Measurements from ENCODE around the gene LPCAT2.

The LPCAT2 gene, protein sequence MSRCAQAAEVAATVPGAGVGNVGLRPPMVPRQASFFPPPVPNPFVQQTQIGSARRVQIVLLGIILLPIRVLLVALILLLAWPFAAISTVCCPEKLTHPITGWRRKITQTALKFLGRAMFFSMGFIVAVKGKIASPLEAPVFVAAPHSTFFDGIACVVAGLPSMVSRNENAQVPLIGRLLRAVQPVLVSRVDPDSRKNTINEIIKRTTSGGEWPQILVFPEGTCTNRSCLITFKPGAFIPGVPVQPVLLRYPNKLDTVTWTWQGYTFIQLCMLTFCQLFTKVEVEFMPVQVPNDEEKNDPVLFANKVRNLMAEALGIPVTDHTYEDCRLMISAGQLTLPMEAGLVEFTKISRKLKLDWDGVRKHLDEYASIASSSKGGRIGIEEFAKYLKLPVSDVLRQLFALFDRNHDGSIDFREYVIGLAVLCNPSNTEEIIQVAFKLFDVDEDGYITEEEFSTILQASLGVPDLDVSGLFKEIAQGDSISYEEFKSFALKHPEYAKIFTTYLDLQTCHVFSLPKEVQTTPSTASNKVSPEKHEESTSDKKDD

DNA sequence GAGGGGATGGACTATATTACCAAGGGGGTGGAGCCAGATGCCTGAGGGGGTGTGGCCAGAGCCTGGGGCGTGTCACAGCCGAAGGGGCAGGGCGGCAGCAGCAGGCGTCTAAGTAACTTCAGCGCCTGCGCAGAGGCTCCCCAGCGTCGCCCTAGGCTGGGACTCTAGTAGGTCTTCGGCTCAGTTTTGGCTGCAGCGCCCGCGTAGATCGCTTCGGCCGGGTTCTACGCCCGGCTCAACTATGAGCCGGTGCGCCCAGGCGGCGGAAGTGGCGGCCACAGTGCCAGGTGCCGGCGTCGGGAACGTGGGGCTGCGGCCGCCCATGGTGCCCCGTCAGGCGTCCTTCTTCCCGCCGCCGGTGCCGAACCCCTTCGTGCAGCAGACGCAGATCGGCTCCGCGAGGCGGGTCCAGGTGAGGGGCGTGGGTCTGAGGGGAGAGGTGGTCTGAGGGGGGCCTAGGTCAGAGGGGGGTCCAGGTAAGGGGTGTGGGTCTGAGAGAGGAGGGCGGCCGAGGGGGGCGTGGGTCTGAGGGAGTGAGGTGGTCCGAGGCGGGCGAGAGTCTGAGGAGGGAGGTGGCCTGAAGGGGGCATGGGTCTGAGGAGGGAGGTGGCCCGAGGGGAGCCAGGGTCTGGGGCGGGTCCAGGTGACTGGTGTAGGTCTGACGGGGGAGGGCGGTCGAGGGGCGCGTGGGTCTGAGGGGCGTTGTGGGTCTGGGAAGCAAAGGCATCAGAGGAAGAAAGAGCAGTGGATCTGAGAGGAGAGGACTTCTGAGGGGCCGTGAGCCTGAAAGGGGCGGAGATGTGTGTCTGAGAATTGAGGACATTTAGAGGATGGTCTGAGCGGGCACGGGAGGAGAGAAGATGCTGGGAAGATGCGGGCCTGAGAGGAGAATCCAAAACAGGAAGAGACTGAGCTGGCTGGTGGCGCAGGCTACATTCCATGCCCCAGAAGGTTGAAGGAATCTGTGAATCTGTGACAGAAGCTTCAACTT is at the start of gene LPCAT2:
Gene LPCAT2, plus strand, starts transcription at position 132 of the 991 bp plus-strand sequence. Its CDS starts 110 bp downstream, at position 242.
- peak in 1 of 3 experiments; percentile 9 for DNase-seq (ENCODE audit: low read depth in 2 of 3, low spot score in 2 of 3)

DNA sequence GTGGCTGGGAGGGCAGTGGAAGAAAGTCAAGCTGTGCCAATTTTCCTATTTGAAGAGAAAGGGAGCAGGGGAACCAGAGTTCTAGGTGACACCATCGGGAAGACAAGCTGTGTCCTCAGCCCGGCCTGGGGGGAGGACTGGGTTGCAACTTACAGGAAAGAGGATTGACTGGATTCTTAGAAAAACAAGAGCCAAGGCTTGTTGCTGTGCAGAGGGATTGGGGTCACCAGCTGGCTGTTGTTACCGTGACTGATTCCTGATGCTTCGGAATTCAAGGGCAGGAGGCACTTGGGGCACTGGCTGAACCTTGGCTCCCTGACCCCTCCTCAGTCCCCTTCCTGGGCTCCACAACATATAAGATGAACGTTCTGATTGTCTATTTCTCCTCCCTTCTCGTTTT is 46.6 kb upstream of the LPCAT2 start:
- DNase-seq (ENCODE audit: low read depth in 2 of 3, low spot score in 2 of 3): no peak

DNA sequence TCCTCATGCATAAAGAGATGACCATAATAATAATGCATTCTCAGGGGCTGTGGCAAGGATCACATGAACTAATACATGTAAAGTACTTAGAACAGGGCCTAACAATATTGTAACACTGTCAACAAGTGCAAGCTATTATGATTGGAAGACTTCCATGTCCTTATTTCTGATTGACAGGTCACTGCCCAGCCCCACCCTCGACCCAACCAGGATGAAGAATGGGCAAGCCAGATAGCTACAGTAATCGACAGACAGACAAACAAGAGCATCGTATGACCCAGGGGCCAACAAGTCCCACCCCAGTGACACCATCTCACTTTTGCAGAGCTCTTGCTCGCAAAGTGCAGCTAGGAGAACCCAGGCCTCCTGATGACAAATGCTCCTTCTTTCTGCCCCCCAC is 44.5 kb upstream of the LPCAT2 start:
- no peak for DNase-seq (ENCODE audit: low read depth in 2 of 3, low spot score in 2 of 3)

DNA sequence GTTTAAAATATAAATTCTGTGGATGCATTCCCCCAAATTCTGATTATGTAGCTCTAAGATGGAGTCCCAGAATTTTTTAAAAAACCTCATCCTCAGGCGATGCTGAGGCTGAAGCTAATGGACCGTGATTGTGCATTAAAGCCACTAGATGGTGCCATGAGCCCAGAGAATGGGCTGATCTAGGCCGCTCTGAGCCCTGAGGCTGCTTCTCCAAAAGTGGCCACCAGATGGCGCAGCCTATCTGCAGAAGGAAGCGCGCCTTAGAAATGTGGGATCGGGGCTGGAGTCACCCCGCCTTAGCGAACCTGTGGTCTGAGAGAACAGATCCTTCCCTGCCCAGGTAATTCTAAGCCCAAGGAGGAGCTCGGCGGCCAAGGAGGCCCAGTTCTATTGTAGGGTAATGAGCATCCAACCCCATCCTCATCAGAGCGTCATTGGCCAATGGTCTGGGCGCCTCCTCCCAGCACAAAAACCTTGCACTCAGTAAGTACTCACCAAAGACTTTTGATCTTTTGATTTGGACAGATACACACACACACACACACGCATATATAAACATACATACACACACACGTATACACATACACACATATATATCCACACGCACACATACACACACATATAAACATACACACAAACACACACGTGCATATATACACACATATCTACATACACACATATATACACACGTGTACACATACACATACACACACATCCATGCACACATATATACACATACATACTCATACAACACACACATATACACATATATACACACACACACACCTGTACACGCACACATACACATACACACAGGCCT is 43.6 kb upstream of the LPCAT2 start:
- DNase-seq (ENCODE audit: low read depth in 2 of 3, low spot score in 2 of 3): peak; percentile 44 to 84 (median 78)

DNA sequence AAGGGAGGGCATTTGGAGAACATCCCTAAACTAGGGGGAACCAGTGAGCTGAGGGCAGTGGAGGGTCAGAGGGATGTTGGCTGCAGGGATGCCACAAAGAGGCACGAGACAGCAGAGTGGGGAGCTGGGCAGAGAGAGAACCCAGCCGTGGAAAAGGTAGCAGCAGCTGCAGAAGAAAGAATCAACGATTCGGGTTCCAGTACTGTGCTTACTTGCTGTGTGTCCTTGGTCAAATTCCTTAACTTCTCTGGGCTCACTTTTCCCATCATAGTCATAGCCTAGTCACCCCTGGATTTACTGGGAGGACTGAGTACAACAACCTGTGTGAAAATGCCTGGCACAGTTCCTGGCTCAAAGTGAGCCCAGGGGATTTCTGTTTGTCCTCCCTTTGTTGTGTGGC is 42.7 kb upstream of the LPCAT2 start:
- DNase-seq (ENCODE audit: low read depth in 2 of 3, low spot score in 2 of 3): no peak

GRCh38 chr16:55467898-55468297 is 41.0 kb upstream of the LPCAT2 start:
- no peak for DNase-seq (ENCODE audit: low read depth in 2 of 3, low spot score in 2 of 3)

GRCh38 chr16:55468352-55468990 is 40.4 kb upstream of the LPCAT2 start:
- DNase-seq (ENCODE audit: low read depth in 2 of 3, low spot score in 2 of 3): no peak

GRCh38 chr16:55469821-55470532 is 38.9 kb upstream of the LPCAT2 start:
- no peak for DNase-seq (ENCODE audit: low read depth in 2 of 3, low spot score in 2 of 3)

DNA sequence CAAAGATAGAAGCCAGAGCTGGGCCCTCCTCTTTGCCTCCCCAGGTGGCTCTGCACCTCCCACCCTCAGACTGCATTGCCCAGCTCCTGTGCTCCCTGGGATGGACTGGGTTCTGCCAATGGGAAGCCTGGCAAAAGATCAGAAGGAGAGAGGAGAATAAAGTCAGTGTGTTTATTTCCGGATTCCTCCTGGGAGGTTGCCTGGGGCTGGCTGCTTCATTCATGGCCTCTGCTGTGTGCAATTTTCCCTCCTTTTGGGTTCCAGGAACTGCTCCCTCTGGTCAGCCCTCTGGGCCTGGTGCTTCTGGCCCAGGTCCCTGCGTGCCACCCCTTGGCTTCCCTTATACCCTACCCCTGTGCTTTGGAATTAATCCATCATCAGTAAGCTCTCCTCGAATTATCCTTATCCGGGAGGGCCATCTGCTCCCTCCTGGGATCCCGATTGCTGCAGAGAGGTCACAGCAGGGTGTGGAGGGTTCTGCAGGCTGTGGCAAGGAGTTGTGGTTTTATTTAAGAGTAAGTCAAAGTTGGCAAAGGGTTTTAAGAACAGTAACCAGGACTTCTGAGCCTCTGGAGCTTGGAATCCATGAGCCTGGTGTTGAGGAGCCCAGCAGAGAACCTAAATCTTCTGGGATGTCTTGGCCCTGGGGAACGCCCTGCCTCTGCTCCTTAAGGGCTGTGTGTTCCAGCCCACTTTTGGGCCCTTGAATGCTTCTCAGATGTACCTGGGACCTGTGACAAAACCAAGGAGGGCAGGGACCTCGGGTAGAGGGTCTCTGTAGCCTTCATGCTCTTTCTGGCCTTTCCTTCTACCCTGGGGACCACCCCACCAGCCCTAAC is 38.1 kb upstream of the LPCAT2 start:
- no peak for DNase-seq (ENCODE audit: low read depth in 2 of 3, low spot score in 2 of 3)

- no peak for DNase-seq (ENCODE audit: low read depth in 2 of 3, low spot score in 2 of 3)
Observed at GRCh38 chr16:55471448-55472097, 37.3 kb upstream of the LPCAT2 start.

- no peak for DNase-seq (ENCODE audit: low read depth in 2 of 3, low spot score in 2 of 3)
Observed at GRCh38 chr16:55473587-55473986, 35.3 kb upstream of the LPCAT2 start.

- DNase-seq (ENCODE audit: low read depth in 2 of 3, low spot score in 2 of 3): no peak
Observed at GRCh38 chr16:55474821-55475220, 34.1 kb upstream of the LPCAT2 start.

GRCh38 chr16:55475919-55476318 is 33.0 kb upstream of the LPCAT2 start:
- DNase-seq (ENCODE audit: low read depth in 2 of 3, low spot score in 2 of 3): no peak

- DNase-seq (ENCODE audit: low read depth in 2 of 3, low spot score in 2 of 3): no peak
Observed at GRCh38 chr16:55476625-55477533, 32.0 kb upstream of the LPCAT2 start.

GRCh38 chr16:55477736-55478135 is 31.1 kb upstream of the LPCAT2 start:
- no peak for DNase-seq (ENCODE audit: low read depth in 2 of 3, low spot score in 2 of 3)

GRCh38 chr16:55478827-55479429 is 29.9 kb upstream of the LPCAT2 start, which contains the start of gene MMP2:
TSS of gene MMP2 (plus strand) at chr16:55479198. CDS start at chr16:55479480, 282 bp downstream.
- no peak for DNase-seq (ENCODE audit: low read depth in 2 of 3, low spot score in 2 of 3)
